Right lobe of liver (tissue), 4 donors: ENCODE data around the gene ARL3.

Source experiments
- POLR2A ChIP-seq: fragments of 450-650 bp; IDR thresholded peaks from one replicate; pipeline ENCODE4 v1.6.1; 2017; ENCODE audit warnings: antibody characterized with exemption, mild to moderate bottlenecking
- TF ChIP-seq, protein P1 (sequence below), 4 donors: fragments of 200-600 bp in 3 of 4; fragments of 450-650 bp in 1 of 4; IDR thresholded peaks; one replicate each; pipeline versions ENCODE4 v1.5.1 to v1.8.0; 2016 to 2022; ENCODE audit warnings: antibody characterized with exemption in 4 of 4, mild to moderate bottlenecking in 2 of 4
- donor health status: DM: no; HTN: no; CAD: no.
- donor health status: DM: no; HTN: no; CAD: no.
- donor health status: DM: no; HTN: yes; CAD: no.

DNA sequence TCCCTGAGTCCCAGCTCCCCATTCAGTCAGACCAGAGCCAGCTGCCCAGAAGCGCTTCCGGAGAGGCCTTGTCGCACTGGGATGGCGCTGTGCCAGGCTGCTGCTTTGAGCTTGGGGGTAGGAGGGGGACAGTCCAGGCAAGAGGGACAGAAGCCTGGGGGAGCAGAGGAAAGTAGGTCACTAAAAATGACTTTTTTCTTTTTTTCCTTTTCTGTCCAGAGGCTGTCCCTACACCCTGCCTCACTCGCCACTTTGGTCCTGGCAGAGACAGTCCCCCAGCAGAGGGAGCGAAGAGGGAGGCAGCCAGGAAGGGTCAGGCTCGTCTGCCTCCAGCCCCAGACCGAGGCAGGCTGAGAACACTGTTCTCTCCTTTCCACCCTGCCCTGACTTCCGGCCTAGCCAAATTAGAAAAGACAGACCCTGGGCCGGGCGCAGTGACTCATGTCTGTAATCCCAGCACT, 85.7 kb downstream of the ARL3 start:
- TF ChIP-seq POLR2A = no peak
- TF ChIP-seq, protein P1, sequence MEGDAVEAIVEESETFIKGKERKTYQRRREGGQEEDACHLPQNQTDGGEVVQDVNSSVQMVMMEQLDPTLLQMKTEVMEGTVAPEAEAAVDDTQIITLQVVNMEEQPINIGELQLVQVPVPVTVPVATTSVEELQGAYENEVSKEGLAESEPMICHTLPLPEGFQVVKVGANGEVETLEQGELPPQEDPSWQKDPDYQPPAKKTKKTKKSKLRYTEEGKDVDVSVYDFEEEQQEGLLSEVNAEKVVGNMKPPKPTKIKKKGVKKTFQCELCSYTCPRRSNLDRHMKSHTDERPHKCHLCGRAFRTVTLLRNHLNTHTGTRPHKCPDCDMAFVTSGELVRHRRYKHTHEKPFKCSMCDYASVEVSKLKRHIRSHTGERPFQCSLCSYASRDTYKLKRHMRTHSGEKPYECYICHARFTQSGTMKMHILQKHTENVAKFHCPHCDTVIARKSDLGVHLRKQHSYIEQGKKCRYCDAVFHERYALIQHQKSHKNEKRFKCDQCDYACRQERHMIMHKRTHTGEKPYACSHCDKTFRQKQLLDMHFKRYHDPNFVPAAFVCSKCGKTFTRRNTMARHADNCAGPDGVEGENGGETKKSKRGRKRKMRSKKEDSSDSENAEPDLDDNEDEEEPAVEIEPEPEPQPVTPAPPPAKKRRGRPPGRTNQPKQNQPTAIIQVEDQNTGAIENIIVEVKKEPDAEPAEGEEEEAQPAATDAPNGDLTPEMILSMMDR (IDR thresholded peaks at IDR 0.05) = no peak
